ENCODE measurements around the gene LOXL1. TPM values are rescaled to one million over a fixed set of nuclear protein-coding genes. Genes with fewer than 3 reads are reported as not detected.

LOXL1 gene
- total RNA-seq, 6 experiments from 2014 or later, result 235 to 309 (median 288) TPM

DNA sequence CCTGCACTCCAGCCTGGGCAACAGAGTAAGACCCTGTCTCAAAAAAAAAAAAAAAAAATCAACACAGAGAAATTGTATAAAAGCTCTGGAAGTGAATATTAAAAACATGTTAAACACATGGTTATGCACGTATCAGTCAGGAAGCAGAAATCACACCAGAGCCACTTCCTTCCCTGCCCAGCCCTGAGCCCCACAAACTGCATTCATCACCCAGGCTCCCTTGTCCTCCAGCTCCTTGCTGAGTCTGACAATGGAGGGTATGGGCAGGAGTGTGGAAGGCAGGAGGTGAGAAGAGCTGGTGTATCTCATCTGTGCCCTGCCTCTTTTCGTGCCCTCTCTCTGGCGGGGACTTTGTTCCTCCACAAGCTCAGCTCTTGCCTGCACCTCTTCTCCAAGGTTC, 12.1 kb upstream of the LOXL1 start:
- no peak overlapping the region for H3K27ac Mint-ChIP-seq
- TF ChIP-seq, protein P1, sequence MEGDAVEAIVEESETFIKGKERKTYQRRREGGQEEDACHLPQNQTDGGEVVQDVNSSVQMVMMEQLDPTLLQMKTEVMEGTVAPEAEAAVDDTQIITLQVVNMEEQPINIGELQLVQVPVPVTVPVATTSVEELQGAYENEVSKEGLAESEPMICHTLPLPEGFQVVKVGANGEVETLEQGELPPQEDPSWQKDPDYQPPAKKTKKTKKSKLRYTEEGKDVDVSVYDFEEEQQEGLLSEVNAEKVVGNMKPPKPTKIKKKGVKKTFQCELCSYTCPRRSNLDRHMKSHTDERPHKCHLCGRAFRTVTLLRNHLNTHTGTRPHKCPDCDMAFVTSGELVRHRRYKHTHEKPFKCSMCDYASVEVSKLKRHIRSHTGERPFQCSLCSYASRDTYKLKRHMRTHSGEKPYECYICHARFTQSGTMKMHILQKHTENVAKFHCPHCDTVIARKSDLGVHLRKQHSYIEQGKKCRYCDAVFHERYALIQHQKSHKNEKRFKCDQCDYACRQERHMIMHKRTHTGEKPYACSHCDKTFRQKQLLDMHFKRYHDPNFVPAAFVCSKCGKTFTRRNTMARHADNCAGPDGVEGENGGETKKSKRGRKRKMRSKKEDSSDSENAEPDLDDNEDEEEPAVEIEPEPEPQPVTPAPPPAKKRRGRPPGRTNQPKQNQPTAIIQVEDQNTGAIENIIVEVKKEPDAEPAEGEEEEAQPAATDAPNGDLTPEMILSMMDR (IDR thresholded peaks at IDR 0.05), result no peak
- H3K27me3 Mint-ChIP-seq (ENCODE audit: insufficient read depth), result peaks cover 4% of the 10 kb centered on the region
- H3K9me3 Mint-ChIP-seq, result peaks cover 6% of the 10 kb centered on the region
- peaks cover 41% of the 10 kb centered on the region for H3K4me1 Mint-ChIP-seq (ENCODE audit: low read depth)
- H3K36me3 Mint-ChIP-seq (ENCODE audit: low read depth), result peaks cover 29% of the 10 kb centered on the region
- DNase-seq, result no peak
- no peak overlapping the region for H3K4me3 Mint-ChIP-seq

- DNase-seq, result peak; percentile 53
- Mint-ChIP-seq H3K27me3 (ENCODE audit: insufficient read depth) (peaks cover 2% of the 10 kb centered on the region), H3K4me1 (ENCODE audit: low read depth) (peaks cover 44% of the 10 kb centered on the region), H3K9me3 (peaks cover 6% of the 10 kb centered on the region), H3K4me3 (peak overlapping the region; percentile 41), H3K27ac (peak overlapping the region; percentile 4; the same call in 1 of the 2 replicates), H3K36me3 (ENCODE audit: low read depth) (peaks cover 34% of the 10 kb centered on the region)
- TF ChIP-seq, protein P1 (IDR thresholded peaks at IDR 0.05), result no peak
Observed at GRCh38 chr15:73915082-73915481, 11.2 kb upstream of the LOXL1 start.

GRCh38 chr15:73918784-73919183, 7.5 kb upstream of the LOXL1 start:
- Mint-ChIP-seq H3K4me3 (no peak overlapping the region), H3K4me1 (ENCODE audit: low read depth) (peaks cover 80% of the 10 kb centered on the region), H3K36me3 (ENCODE audit: low read depth) (peaks cover 45% of the 10 kb centered on the region), H3K27me3 (ENCODE audit: insufficient read depth) (no peaks in the 10 kb centered on the region), H3K27ac (no peak overlapping the region), H3K9me3 (peaks cover 6% of the 10 kb centered on the region)
- DNase-seq, result no peak
- TF ChIP-seq, protein P1 (IDR thresholded peaks at IDR 0.05), result no peak

GRCh38 chr15:73919706-73920105, 6.6 kb upstream of the LOXL1 start:
- Mint-ChIP-seq H3K27me3 (ENCODE audit: insufficient read depth) (no peaks in the 10 kb centered on the region), H3K4me1 (ENCODE audit: low read depth) (peaks cover 83% of the 10 kb centered on the region), H3K36me3 (ENCODE audit: low read depth) (peaks cover 45% of the 10 kb centered on the region), H3K27ac (no peak overlapping the region), H3K4me3 (no peak overlapping the region), H3K9me3 (peaks cover 6% of the 10 kb centered on the region)
- DNase-seq, result no peak
- TF ChIP-seq, protein P1 (IDR thresholded peaks at IDR 0.05), result no peak

- H3K4me1 Mint-ChIP-seq (ENCODE audit: low read depth), result peaks cover 81% of the 10 kb centered on the region
- peaks cover 36% of the 10 kb centered on the region for H3K36me3 Mint-ChIP-seq (ENCODE audit: low read depth)
- H3K27me3 Mint-ChIP-seq (ENCODE audit: insufficient read depth), result peaks cover 2% of the 10 kb centered on the region; the same call in 1 of the 2 replicates
- H3K27ac Mint-ChIP-seq, result peak overlapping the region; percentile 96
- H3K9me3 Mint-ChIP-seq, result peaks cover 6% of the 10 kb centered on the region; the same call in 1 of the 2 replicates
- peak overlapping the region; percentile 26 for H3K4me3 Mint-ChIP-seq
- TF ChIP-seq, protein P1 (IDR thresholded peaks at IDR 0.05), result 0 out of 2 replicates have a peak, but pooled peaks have one; percentile 16
- DNase-seq, result no peak
Observed at GRCh38 chr15:73921254-73921925, 4.9 kb upstream of the LOXL1 start.

Measured in HFFc6 (cell line).